GM18868 (cell line): ENCODE measurements around the gene FAAP100.
"Not testable (repeated sequence)": the region's sequence is repeated elsewhere in the genome, so short reads cannot be mapped to it uniquely, and the experiment has no call there.

Experiments used
- ATAC-seq: cut with Tn5 transposase; IDR thresholded peaks from one replicate; pipeline ENCODE4 v1.9.1; 2021; ENCODE audit warnings: mild to moderate bottlenecking, moderate library complexity; ENCODE audit not compliant: unreplicated experiment

Gene FAAP100, protein sequence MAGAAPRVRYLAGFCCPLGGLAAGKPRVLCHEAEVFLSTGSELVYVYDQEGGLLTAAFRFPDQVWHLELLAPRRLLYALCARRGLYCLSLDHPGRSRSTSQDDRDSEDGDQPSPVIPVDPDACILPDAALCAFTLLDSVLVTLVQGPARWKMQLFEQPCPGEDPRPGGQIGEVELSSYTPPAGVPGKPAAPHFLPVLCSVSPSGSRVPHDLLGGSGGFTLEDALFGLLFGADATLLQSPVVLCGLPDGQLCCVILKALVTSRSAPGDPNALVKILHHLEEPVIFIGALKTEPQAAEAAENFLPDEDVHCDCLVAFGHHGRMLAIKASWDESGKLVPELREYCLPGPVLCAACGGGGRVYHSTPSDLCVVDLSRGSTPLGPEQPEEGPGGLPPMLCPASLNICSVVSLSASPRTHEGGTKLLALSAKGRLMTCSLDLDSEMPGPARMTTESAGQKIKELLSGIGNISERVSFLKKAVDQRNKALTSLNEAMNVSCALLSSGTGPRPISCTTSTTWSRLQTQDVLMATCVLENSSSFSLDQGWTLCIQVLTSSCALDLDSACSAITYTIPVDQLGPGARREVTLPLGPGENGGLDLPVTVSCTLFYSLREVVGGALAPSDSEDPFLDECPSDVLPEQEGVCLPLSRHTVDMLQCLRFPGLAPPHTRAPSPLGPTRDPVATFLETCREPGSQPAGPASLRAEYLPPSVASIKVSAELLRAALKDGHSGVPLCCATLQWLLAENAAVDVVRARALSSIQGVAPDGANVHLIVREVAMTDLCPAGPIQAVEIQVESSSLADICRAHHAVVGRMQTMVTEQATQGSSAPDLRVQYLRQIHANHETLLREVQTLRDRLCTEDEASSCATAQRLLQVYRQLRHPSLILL

DNA sequence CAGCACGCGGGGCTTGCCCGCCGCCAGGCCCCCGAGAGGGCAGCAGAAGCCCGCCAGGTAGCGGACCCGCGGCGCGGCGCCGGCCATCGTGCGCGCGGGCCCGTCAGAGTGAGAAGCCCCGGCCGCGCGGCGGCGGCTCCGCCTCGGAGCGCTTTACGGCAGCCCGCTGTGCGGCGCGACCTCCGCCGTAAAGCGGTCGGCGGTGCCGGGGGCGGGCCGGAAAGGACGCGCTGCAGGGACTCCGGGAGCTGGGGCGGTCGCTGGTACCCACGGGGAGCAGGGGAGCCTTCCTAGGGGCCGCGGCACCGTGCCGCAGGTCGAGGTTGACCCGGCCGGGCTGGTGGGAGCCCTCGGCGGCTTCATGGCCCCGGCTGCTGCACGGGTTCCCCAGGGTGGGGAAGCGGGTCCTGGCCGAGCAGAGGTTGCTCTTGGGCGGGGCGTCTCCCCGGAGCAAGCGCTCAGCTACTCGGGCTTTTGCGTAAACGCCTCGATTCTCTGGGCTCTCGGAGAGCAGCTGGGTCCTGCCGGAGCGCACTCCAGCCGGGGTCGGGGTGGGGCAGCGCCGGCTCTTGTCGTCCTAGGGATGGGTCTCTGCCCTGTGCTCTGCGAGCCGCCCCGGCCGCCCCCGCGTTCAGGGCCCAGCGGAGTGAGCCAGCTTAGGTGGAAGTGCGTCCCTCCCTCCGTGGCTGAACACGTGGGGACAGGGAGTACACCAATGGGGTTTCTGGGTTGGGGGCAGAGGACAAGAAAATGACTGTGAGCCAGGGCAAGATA is at the start of gene FAAP100:
FAAP100 (minus strand) TSS at position 110 of the 774 bp plus-strand sequence; CDS start at position 87, 23 bp downstream.
- ATAC-seq, result peak; percentile 40

DNA sequence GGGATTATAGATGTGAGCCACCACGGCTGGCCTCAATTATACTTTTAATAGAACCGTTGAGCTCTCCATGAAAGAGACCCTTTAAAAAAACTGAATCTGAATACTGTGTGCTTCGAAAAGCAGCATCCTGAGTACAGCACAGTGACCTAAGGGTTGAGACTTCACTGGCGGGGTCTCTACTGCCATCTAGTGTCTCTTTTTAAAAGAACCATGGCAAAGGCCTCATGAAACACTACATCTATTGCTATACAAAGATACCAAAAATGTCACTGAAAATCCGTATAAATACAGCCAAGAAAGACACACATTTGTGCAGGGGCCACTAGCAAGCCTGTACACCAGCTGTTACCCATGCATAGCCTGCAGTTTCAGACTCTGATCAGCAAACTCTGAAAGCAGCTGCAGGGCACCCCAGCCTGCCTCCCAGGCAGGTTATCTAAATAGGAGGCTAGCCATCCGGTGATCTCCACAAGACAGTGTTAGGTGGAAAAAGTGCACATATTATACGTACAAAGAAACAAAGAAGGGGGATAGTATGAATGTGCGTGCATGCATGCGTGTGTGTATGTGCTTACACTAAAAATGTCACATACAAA is 49.5 kb upstream of the FAAP100 start:
- ATAC-seq, result no peak

DNA sequence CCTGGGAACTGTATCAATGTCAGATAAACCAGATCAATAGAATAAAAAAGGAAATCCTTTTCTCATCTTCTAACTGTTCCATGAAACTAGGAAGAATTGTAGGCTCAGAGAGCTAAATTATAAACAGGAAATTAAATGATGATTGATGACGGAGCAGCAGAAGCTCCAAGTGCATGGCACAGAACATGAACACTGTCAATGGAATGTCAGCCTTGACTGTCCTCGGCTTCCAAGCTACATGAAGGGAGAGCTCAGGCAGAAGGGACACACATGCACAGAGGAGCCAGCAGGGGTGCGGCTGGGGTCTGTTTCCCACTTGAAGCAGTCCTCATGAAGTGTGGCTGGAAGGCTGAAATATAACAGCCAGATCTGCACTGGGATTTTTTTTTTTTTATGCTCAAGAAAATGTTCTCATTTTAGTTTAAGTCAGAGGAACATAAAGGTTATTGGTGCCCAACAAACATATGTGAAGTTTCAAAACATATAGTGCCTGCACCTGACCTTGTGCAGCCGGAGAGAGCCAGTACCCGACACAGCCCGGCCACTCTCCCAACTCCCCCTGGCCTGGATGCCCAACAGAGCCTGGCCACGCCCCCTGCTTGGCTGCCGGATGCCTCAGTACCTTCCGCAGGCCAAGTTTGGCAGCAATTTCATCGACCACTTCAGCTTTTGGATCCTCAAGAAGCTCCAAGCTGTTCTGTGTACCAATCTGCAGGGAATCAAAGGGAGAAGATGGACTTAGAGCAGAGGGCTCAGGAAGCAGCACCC is 47.8 kb upstream of the FAAP100 start:
- no peak for ATAC-seq

DNA sequence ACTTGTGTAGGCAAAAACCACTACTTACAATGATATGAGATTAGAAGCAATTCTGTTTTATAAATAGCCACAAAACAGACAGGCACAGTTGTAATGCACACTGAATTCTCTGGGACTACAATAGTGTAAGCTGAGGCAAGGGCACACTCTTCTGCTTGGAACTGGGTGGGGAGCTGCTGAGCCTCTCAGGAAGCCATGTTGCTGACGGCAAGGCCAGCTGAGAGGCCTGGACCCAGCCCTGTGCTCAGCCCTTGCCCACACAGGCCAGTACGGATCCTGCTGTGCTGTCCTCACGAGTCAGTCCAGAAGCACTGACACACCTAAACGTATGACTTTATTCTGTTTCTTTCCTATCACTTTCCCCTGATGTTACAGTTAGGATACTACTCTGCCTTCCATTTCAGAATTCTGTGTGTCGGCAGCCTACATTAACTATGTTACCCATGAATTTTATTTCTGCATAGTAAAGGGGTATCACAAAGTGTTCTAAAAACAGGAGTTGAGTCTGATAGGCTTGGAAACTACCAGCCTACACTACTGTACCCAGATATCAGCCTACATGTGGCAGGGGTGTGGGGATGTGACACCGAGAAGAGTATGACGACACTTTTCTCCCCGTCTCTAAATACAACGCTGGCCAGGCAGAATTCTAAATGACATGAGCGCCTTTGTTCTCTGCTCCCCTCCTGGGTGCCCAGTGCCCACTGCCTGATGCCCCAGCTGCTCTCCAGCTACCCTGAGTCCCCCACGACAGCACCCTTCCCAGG is 41.1 kb upstream of the FAAP100 start:
- no peak for ATAC-seq

DNA sequence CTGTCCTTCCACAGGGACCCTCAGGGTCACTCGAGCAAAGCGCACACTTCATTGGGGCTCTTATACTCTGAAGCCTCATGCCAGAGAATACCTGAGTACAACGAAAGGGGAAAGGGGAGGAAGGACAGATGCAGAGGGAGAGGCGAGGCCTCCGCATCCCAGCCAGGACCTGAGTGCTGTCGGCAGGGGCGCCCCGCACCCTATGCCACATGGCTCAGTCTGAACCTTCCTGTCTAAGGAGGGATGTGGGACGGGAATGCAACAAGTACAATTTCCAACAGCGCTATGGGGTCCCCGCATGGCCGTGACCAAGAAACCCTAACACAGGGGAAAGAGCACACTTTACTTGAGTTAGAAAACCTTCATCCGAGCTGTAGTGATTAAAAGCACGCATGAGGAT is 39.8 kb upstream of the FAAP100 start:
- no peak for ATAC-seq

DNA sequence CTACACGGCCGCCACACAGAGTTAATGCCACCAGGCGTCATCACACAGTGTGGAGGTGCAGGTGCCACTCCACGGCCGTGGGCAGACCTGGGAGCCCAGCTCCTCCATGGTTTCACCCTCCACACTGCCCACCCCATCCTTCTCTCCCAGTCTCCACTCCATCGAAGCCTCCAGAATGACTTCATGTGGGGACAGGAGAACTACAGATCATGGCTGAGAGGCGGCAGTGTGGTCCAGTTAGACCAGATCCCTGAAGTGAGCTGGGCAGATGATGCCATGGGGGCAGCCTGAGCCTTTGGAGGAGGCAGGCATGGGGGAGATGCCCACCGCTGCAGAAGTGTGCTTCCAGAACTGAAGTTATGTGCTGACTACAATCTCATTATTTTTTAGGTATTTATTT is 38.0 kb upstream of the FAAP100 start:
- ATAC-seq, result no peak

DNA sequence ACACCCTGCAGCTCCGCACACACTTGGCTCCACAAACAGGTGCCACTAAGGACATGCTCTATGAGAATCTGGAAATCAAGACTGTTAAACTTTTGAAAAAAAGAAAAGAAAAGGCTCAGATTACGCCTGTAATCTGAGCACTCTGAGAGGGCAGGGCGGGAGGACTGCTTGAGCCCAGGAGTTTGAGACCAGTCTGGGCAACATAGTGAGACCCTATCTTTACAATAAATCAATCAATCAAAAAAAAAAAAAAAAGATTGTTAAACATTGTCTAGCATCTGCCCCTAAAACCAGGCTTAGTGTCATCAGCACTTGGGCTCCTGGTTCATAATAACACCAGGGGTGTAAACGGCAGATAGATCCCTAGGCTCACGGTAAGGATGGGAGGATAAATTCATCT is 37.5 kb upstream of the FAAP100 start:
- ATAC-seq, result no peak

DNA sequence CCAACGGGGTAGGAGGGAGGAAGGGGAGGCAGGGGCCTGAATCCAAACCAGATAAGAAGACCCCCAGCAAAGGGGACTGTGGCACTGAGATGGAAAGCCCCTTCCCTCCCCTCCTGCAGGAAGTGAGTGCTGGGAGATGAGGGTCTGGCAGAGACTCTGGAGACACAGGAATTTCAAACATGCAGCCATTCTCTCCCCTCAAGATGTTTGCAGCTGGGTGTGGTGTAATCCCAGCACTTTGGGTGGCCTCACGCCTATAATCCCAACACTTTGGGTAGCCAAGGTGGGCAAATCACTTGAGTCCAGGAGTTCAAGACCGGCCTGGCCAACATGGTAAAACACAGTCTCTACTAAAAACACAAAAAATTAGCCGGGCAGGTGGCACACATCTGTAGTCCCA is 33.9 kb upstream of the FAAP100 start:
- no peak for ATAC-seq

DNA sequence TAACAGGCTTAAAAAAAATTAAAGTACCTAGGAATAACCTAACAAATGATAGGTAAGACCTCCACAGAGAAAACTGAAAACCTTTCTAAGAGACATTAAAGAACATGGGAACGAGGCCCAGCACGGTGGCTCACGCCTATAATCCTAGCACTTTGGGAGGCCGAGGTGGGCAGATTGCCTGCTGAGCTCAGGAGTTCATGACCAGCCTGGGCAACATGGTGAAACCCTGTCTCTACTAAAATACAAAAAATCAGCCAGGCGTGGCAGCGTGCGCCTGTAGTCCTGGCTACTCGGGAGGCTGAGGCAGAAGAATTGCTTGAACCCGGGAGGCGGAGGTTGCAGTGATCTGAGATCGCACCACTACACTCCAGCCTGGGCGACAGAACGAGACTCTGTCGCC is 32.6 kb upstream of the FAAP100 start:
- not testable (repeated sequence) for ATAC-seq

DNA sequence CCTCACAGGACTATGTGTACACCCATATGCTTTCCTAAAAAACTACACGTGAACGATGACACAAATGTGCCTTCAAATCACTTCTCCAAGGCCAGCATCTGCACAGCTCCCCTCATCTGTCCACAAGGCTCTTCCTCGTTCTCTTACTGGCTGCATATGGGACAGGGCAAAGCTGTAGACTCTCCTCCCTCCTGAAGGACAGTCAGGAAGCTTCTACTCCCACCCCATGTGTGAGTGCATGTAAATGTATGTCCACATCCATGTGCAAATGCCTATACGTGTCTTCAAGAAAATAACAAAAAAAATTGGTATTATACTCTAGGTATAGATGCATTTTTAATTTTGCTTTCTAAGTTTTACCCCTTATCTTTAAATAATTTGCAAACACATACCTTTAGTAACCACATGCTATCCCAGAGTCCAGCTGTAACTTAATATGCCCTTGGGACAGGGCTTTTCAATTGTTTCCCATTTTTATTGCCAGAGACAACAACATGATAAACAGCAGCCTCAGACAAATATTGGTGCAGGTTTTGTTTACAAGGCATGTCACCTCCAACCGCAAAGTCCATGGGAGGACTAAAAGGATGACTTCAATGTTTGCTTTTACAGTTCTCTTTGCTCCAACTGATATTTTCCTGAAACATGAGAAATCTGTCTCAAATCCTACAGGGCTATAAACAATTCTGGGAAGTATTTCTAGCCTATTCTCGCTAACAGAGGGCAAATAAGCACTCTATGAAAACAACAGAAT is 31.6 kb upstream of the FAAP100 start:
- ATAC-seq, result no peak

DNA sequence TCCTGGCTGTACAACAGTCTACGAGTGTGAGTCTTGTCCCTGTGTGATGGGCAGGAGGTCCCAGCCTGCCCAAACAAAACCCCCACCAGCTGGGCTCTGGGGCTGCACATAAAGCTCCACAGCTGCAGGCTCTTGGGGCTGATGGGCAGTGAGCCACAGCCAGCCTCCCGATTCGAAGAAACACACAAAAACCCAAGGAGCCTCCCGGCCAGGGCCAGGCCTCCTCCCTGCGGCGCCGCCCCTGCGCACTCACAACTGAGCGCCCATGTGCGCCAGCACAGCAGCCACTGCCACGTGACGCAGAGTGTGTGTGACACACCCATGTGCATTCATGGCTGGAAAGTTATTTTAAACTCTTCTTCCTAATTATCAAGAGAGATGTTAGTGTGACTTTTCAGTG is 30.6 kb upstream of the FAAP100 start:
- no peak for ATAC-seq

DNA sequence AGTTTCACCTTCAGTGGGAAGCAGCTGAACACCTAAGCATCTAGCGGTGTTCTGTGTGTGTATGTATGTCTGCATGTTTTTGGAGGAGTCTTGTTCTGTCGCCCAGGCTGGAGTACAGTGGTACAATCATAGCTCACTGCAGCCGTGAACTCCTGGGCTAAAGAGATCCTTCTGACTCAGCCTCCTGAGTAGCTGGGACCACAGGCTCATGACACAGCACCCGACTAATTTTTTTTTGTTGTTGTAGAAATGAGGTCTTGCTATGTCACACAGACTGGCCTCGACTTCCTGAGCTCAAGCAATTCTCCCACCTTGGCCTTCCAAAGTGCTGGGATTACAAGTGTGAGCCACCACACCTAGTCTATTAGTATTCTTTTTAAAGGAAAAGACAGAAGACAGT is 30.2 kb upstream of the FAAP100 start:
- ATAC-seq, result no peak

DNA sequence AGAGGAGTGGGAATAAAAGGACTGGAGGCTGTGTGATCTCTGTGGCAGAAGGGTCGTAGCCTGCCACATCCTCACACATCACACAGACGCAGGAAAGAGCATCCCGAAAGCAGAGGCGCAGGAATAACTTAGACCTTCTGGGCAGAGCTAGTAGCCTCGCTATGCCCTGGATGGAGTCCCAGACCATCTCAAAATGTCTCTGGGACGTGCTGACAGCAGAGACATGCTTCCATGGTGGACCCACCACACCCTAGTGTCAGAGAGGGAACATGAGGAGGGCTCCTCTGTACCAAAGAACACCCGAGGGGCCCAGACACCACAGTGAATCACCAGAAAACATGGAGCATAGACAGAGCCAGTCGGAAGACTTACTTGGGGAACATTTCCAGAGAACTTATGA is 29.6 kb upstream of the FAAP100 start:
- no peak for ATAC-seq

DNA sequence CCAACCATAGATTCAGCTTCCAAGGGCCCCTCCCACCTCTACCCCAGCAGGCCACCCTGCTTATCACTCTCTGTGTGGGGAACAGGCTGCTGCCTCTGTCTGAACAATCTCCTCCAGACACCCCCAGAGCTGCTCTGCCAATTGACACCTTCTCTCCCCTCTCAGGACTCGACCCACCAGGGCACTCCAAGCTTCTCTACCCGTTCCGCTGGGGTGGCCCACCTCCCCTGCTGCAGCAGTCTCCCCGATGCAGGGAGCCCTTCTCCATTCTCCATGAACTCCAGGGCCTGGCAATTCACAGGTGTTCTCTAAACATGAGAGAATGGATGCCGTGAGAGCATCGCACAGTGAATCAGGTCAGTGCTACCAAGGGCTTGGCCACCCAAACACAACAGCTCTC is 28.3 kb upstream of the FAAP100 start:
- no peak for ATAC-seq

DNA sequence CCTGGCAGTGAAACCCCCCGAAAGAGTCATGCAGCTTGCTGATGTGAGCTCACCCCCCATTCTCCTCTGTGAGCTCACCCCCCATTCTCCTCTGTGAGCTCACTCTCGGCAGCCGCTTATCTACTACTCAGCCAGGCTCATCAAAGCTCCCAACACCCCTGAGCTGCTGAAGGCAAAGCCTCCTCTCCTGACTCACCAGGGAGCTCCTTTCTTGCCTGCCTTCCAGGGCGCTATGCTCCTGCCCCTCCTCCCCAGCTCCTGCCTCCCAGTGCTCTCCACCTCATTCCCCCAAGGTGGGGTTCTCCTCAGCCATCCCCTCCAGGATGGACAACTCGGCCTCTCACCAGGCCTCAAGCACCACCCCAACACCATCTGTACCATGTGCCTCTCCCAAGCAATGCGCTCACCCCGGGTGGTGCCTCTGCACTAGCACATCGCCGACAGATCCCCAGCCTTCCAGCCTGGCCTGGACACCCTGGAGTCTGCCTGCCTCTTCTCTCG is 27.7 kb upstream of the FAAP100 start:
- no peak for ATAC-seq

DNA sequence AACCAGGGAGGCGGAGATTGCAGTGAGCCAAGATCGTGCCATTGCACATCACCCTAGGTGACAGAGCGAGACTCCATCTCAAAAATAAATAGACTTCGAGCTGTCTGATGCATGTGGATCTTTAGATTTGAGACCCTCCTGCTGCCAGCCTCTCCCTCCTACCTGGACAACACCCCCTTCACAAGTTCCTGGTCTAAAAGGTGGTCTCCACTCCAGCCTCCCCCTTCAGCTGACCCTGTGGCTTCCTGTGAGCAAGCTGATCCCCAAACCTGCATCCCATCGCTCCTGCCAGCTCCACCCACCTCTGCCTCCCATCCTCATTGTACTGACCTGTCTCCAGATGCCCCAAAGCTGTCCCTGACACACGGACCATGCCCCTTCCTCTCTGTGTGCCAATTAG is 27.1 kb upstream of the FAAP100 start:
- no peak for ATAC-seq

DNA sequence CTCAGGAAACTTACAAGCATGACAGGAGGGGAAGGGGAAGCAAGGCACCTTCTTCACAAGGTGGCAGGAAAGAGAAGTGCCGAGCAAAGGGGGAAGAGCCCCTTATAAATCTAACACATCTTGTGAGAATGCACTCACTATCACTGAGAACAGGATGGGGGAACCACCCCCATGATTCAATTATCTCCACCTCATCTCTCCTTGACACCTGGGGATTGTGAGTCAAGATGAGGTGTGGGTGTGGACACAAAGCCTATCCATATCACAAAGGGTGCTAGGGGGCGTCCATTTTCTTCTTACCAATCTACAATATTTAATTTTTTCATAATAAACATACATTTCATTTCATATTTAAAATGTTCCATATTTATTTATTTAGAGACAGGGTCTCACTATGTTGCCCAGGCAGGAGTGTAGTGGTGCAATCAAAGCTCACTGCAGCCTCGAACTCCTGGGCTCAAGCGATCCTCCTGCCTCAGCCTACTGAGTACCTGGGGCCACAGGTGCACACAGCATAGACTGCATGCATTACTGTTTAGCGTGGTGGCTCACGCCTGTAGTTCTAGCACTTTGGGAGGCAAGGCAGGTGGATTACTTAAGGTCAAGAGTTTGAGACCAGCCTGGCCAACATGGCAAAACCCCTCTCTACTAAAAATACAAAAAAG is 26.5 kb upstream of the FAAP100 start:
- ATAC-seq, result no peak

DNA sequence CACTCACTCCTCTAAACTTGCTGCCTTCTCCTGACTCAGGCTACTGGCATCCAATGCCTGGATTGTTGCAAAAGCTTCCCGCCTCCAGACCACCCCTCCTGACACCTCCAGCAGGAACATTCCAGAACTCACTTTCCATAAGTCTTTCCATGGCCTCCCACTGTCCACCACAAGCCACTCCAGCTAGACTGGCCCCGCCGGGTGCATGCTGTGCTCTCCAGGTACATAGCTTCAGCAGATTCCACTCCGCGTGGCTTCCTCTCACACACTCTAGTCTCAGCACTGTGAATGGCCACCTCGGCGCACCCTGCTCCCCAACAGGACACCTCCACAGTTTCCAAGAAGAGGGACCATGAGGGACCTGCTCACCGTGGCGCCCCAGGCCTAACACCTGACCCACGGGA is 25.9 kb upstream of the FAAP100 start:
- ATAC-seq, result no peak
